ENCODE results near the gene CCDC180.

GRCh38 chr9:97312556-97312955, 5.1 kb downstream of the CCDC180 start:
- no peak for TF ChIP-seq CTCF (IDR thresholded peaks at IDR 0.05)
- no peak for TF ChIP-seq POLR2A (IDR thresholded peaks at IDR 0.05)

Measured in heart left ventricle (tissue), 13 donors.